ENCODE data around the gene SPSB2.

DNA sequence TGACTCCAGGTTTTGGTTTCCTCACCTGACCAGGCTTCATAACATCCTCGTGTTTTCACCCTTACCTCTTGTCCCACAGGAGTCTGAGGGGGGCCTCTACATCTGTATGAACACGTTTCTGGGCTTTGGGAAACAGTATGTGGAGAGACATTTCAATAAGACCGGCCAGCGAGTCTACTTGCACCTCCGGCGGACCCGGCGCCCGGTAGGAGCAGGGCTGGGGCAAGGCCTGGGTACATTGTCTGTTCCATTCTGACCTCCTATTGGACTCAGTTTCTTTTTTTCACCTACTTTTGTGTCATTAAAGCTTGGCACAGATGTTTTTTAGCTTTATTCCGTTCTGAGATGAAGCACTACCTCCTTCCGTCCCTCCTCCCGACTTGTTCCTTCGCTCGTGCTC, 17.8 kb downstream of the SPSB2 start:
- TF ChIP-seq, protein P1, sequence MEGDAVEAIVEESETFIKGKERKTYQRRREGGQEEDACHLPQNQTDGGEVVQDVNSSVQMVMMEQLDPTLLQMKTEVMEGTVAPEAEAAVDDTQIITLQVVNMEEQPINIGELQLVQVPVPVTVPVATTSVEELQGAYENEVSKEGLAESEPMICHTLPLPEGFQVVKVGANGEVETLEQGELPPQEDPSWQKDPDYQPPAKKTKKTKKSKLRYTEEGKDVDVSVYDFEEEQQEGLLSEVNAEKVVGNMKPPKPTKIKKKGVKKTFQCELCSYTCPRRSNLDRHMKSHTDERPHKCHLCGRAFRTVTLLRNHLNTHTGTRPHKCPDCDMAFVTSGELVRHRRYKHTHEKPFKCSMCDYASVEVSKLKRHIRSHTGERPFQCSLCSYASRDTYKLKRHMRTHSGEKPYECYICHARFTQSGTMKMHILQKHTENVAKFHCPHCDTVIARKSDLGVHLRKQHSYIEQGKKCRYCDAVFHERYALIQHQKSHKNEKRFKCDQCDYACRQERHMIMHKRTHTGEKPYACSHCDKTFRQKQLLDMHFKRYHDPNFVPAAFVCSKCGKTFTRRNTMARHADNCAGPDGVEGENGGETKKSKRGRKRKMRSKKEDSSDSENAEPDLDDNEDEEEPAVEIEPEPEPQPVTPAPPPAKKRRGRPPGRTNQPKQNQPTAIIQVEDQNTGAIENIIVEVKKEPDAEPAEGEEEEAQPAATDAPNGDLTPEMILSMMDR (conservative IDR thresholded peaks at IDR 0.05), result no peak
- TF ChIP-seq ZFX (IDR thresholded peaks at IDR 0.05), result no peak

Measured in C4-2B (cell line).